Measurements from ENCODE around the gene EPHB6. TPM values are rescaled to one million over a fixed set of nuclear protein-coding genes. Genes with fewer than 3 reads are reported as not detected.

The EPHB6 gene
- total RNA-seq, 1 experiment from 2014 or later: 0.14 TPM

GRCh38 chr7:142874837-142875236, 20.0 kb downstream of the EPHB6 start:
- Histone ChIP-seq H3K4me1 (no peaks in the 10 kb centered on the region), H3K36me3 (no peaks in the 10 kb centered on the region), H3K4me3 (no peak overlapping the region), H3K27ac (no peak overlapping the region), H3K27me3 (peaks cover 17% of the 10 kb centered on the region), H3K9me3 (replicated peaks) (no peaks in the 10 kb centered on the region)
- DNase-seq: no peak

GRCh38 chr7:142875456-142875855, 20.6 kb downstream of the EPHB6 start:
- Histone ChIP-seq H3K9me3 (replicated peaks) (no peaks in the 10 kb centered on the region), H3K36me3 (no peaks in the 10 kb centered on the region), H3K4me1 (no peaks in the 10 kb centered on the region), H3K27me3 (peaks cover 23% of the 10 kb centered on the region), H3K4me3 (no peak overlapping the region), H3K27ac (no peak overlapping the region)
- no peak for DNase-seq

- no peaks in the 10 kb centered on the region for H3K9me3 ChIP-seq (replicated peaks)
- DNase-seq: no peak
- peaks cover 25% of the 10 kb centered on the region for H3K27me3 ChIP-seq
These were observed 21.5 kb downstream of the EPHB6 start for GRCh38 chr7:142876236-142876960.

GRCh38 chr7:142876991-142877910, 22.4 kb downstream of the EPHB6 start:
- Histone ChIP-seq H3K27ac (no peak overlapping the region), H3K36me3 (no peaks in the 10 kb centered on the region), H3K4me3 (no peak overlapping the region), H3K27me3 (peaks cover 27% of the 10 kb centered on the region), H3K4me1 (no peaks in the 10 kb centered on the region), H3K9me3 (replicated peaks) (no peaks in the 10 kb centered on the region)
- DNase-seq: no peak

More at GRCh38 chr7:142876236-142876960, 21.5 kb downstream of the EPHB6 start:
- Histone ChIP-seq H3K36me3 (no peaks in the 10 kb centered on the region), H3K27ac (no peak overlapping the region), H3K4me3 (no peak overlapping the region), H3K4me1 (no peaks in the 10 kb centered on the region)

- Histone ChIP-seq H3K27ac (no peak overlapping the region), H3K9me3 (replicated peaks) (no peaks in the 10 kb centered on the region), H3K36me3 (no peaks in the 10 kb centered on the region), H3K4me1 (no peaks in the 10 kb centered on the region), H3K4me3 (no peak overlapping the region), H3K27me3 (peaks cover 25% of the 10 kb centered on the region)
- no peak for DNase-seq
These were observed 23.4 kb downstream of the EPHB6 start for GRCh38 chr7:142878315-142878714.

- DNase-seq: no peak
- no peaks in the 10 kb centered on the region for H3K36me3 ChIP-seq
- no peaks in the 10 kb centered on the region for H3K4me1 ChIP-seq
- H3K4me3 ChIP-seq: no peak overlapping the region
- H3K27ac ChIP-seq: no peak overlapping the region
- H3K27me3 ChIP-seq: peaks cover 25% of the 10 kb centered on the region
- H3K9me3 ChIP-seq (replicated peaks): no peaks in the 10 kb centered on the region
These were observed 24.2 kb downstream of the EPHB6 start for GRCh38 chr7:142879060-142879459.

- no peak overlapping the region for H3K4me3 ChIP-seq
- no peaks in the 10 kb centered on the region for H3K36me3 ChIP-seq
- DNase-seq: peak in 1 of 2 experiments; percentile 51
- H3K4me1 ChIP-seq: no peaks in the 10 kb centered on the region
- H3K9me3 ChIP-seq (replicated peaks): no peaks in the 10 kb centered on the region
- no peak overlapping the region for H3K27ac ChIP-seq
- H3K27me3 ChIP-seq: peaks cover 30% of the 10 kb centered on the region
These were observed 26.1 kb downstream of the EPHB6 start for GRCh38 chr7:142880876-142881505.

- H3K27me3 ChIP-seq: peaks cover 30% of the 10 kb centered on the region
- no peak overlapping the region for H3K27ac ChIP-seq
- H3K36me3 ChIP-seq: no peaks in the 10 kb centered on the region
- H3K4me1 ChIP-seq: no peaks in the 10 kb centered on the region
- H3K9me3 ChIP-seq (replicated peaks): no peaks in the 10 kb centered on the region
- DNase-seq: no peak
- no peak overlapping the region for H3K4me3 ChIP-seq
These were observed 26.9 kb downstream of the EPHB6 start for GRCh38 chr7:142881586-142882337.

- no peaks in the 10 kb centered on the region for H3K4me1 ChIP-seq
- H3K27me3 ChIP-seq: peaks cover 30% of the 10 kb centered on the region
- no peak for DNase-seq
- no peak overlapping the region for H3K27ac ChIP-seq
- no peaks in the 10 kb centered on the region for H3K9me3 ChIP-seq (replicated peaks)
- no peaks in the 10 kb centered on the region for H3K36me3 ChIP-seq
- H3K4me3 ChIP-seq: no peak overlapping the region
These were observed 27.4 kb downstream of the EPHB6 start for GRCh38 chr7:142882338-142882678.

GRCh38 chr7:142883145-142883544, 28.3 kb downstream of the EPHB6 start:
- no peaks in the 10 kb centered on the region for H3K36me3 ChIP-seq
- no peak overlapping the region for H3K4me3 ChIP-seq
- H3K27me3 ChIP-seq: peaks cover 30% of the 10 kb centered on the region
- no peak overlapping the region for H3K27ac ChIP-seq
- no peaks in the 10 kb centered on the region for H3K9me3 ChIP-seq (replicated peaks)
- no peak for DNase-seq
- no peaks in the 10 kb centered on the region for H3K4me1 ChIP-seq

- DNase-seq: no peak
- Histone ChIP-seq H3K27ac (no peak overlapping the region), H3K36me3 (no peaks in the 10 kb centered on the region), H3K9me3 (replicated peaks) (no peaks in the 10 kb centered on the region), H3K4me1 (no peaks in the 10 kb centered on the region), H3K27me3 (peaks cover 24% of the 10 kb centered on the region), H3K4me3 (no peak overlapping the region)
These were observed 28.9 kb downstream of the EPHB6 start for GRCh38 chr7:142883571-142884285.

- Histone ChIP-seq H3K27ac (no peak overlapping the region), H3K4me3 (no peak overlapping the region), H3K36me3 (no peaks in the 10 kb centered on the region), H3K4me1 (no peaks in the 10 kb centered on the region), H3K9me3 (replicated peaks) (no peaks in the 10 kb centered on the region), H3K27me3 (peaks cover 19% of the 10 kb centered on the region; the same call in 1 of the 2 replicates)
- DNase-seq: no peak
These were observed 29.4 kb downstream of the EPHB6 start for GRCh38 chr7:142884286-142884640.

GRCh38 chr7:142885311-142886230, 30.7 kb downstream of the EPHB6 start, which contains the start of gene TRPV6:
TSS of gene TRPV6 (minus strand) at chr7:142885745.
- no peaks in the 10 kb centered on the region for H3K36me3 ChIP-seq
- H3K9me3 ChIP-seq (replicated peaks): no peaks in the 10 kb centered on the region
- no peak within 1 kb of the TSS for H3K4me3 ChIP-seq
- H3K27ac ChIP-seq: no peak within 1 kb of the TSS
- peaks cover 12% of the 10 kb centered on the region; the same call in 1 of the 2 replicates for H3K27me3 ChIP-seq
- DNase-seq: no peak
- no peaks in the 10 kb centered on the region for H3K4me1 ChIP-seq
